Ovary (tissue), 9 donors: ENCODE results near the gene DIMT1. TPM values are rescaled to one million over a fixed set of nuclear protein-coding genes. Genes with fewer than 3 reads are reported as not detected.

Experiments used
- DNase-seq, 5 donors: peaks; one replicate each; pipeline ENCODE4 v3.0.0-alpha.2; 2019 to 2020
- H3K27ac ChIP-seq, 2 donors: fragments of 200-600 bp; one replicate each; pipeline versions ENCODE4 v1.5.1 to v1.8.0; 2019 to 2022
- H3K27me3 ChIP-seq: fragments of 200-600 bp; one replicate; pipeline ENCODE4 v1.8.0; 2022
- H3K36me3 ChIP-seq: fragments of 200-600 bp; sonication (generic); one replicate; pipeline ENCODE4 v1.5.1; 2019
- H3K4me1 ChIP-seq: one replicate; pipeline ENCODE4 v1.8.1; 2013; ENCODE audit warnings: mild to moderate bottlenecking, moderate library complexity; ENCODE audit not compliant: insufficient read depth
- H3K4me3 ChIP-seq: fragments of 200-600 bp; sonication (generic); one replicate; pipeline ENCODE4 v1.5.1; 2017
- H3K9me3 ChIP-seq, 2 donors: fragments of 200-600 bp in 1 of 2; sonication (generic) in 1 of 2; one replicate each; pipeline versions ENCODE4 v1.5.1 to v1.8.1; 2013 to 2019; ENCODE audit warnings: mild to moderate bottlenecking in 1 of 2, moderate library complexity in 1 of 2
- CTCF ChIP-seq, 3 donors: fragments of 450-650 bp in 2 of 3; fragments of 200-600 bp in 1 of 3; IDR thresholded peaks; one replicate each; pipeline versions ENCODE4 v1.5.1 to v1.8.0; 2016 to 2022; ENCODE audit warnings: antibody characterized with exemption in 3 of 3, mild to moderate bottlenecking in 1 of 3
- EP300 ChIP-seq: sonication (generic); formaldehyde crosslinking; IDR thresholded peaks from one replicate; pipeline ENCODE4 v1.6.1; 2017; ENCODE audit warnings: antibody characterized with exemption
- POLR2A ChIP-seq: fragments of 450-650 bp; IDR thresholded peaks from one replicate; pipeline ENCODE4 v1.6.1; 2017; ENCODE audit warnings: antibody characterized with exemption, mild to moderate bottlenecking, moderate library complexity
- WGBS, 3 donors: extraction: QIAGEN DNeasy Blood & Tissue Kit in 1 of 3; methylation state at CpG; one replicate each; pipeline versions ENCODE4 v1.1.5 to v1.1.7; 2013 to 2017; 5-methylcytosine and 5-hydroxymethylcytosine counted together
- intact Hi-C, 4 donors: fragments of 100-400 bp; cut with DNase I; formaldehyde crosslinking; loops; one replicate each; pipeline versions ENCODE4 v1.11.0 to v1.15.1; 2022 to 2023
- polyA plus RNA-seq, 2 donors: library from polyadenylated mRNA; stranded (reverse); fragments of 200-250 nt in 1 of 2; fragments of 350-450 nt in 1 of 2; fragmentation: Illumina TruSeq in 1 of 2; extraction: RNeasy Lipid Tissue Mini Kit (QIAGEN cat#74804) in 1 of 2; gene quantifications; one replicate each; pipeline ENCODE4 v1.2.3, GENCODE V29; 2013 to 2014
- total RNA-seq, 7 donors: library from RNA; depleted of rRNA in 2 of 7; stranded (reverse); fragments of >200 nt in 2 of 7; fragmentation: NEBNext Ultra II Directional in 3 of 7; extraction: Animal tissue kit (Norgen Biotek cat#: 25700) in 3 of 7; gene quantifications; one replicate each; pipeline versions ENCODE4 v1.1.0 to v1.2.4, GENCODE V29; 2016 to 2023
- donor health status: DM: no; HTN: no; CAD: no; lungs with moderate emphysema.
- donor health status: DM: no; HTN: no; CAD: no.
- donor health status: Bipolar disorder and iron deficiency.
- donor health status: DM: yes; HTN: yes; CAD: no.
- donor health status: DM: no; HTN: no; CAD: no.
- donor health status: DM: yes; HTN: yes; CAD: no.

The DIMT1 gene
- total and polyA plus RNA-seq, 9 donors, result 17.9 to 29.6 (median 21.7) TPM

- Histone ChIP-seq H3K4me3 (no peak overlapping the region), H3K36me3 (peaks cover 3% of the 10 kb centered on the region), H3K27me3 (no peaks in the 10 kb centered on the region), H3K9me3 (no peaks in the 10 kb centered on the region), H3K4me1 (no peaks in the 10 kb centered on the region), H3K27ac (no peak overlapping the region)
- TF ChIP-seq CTCF (IDR thresholded peaks at IDR 0.05) (no peak), EP300 (no peak), POLR2A (no peak)
- WGBS, 3 donors, result 97 to 99% (median 97%) methylated on average over 2 of the region's 2 CpGs
- no peak for DNase-seq
- intact Hi-C loops, result no loop called here
Measured at GRCh38 chr5:62369039-62369438, 34.7 kb downstream of the DIMT1 start.

GRCh38 chr5:62362701-62363100, 41.0 kb downstream of the DIMT1 start:
- no peak for TF ChIP-seq POLR2A
- TF ChIP-seq CTCF (IDR thresholded peaks at IDR 0.05), result no peak
- TF ChIP-seq EP300, result no peak
- no peaks in the 10 kb centered on the region for H3K4me1 ChIP-seq
- H3K27me3 ChIP-seq, result no peaks in the 10 kb centered on the region
- peaks cover 3% of the 10 kb centered on the region for H3K36me3 ChIP-seq
- no peak for DNase-seq
- intact Hi-C loops, result no loop called here
- no peak overlapping the region for H3K4me3 ChIP-seq
- 97 to 99% (median 98%) methylated on average over 3 of the region's 3 CpGs for WGBS, 3 donors
- no peak overlapping the region for H3K27ac ChIP-seq
- no peaks in the 10 kb centered on the region for H3K9me3 ChIP-seq

GRCh38 chr5:62354028-62354874, 49.5 kb downstream of the DIMT1 start:
- no peak for TF ChIP-seq EP300
- TF ChIP-seq POLR2A, result no peak
- TF ChIP-seq CTCF (IDR thresholded peaks at IDR 0.05), result peak in 2 of 3 donors; percentile 40 to 50
- Histone ChIP-seq H3K36me3 (no peaks in the 10 kb centered on the region), H3K27me3 (no peaks in the 10 kb centered on the region), H3K27ac (no peak overlapping the region), H3K9me3 (no peaks in the 10 kb centered on the region), H3K4me1 (no peaks in the 10 kb centered on the region), H3K4me3 (no peak overlapping the region)
- intact Hi-C loops, result loop anchor here in 1 of 4 donors (10.0 kb wide), 1 partner anchor 139 kb away; no protein-coding TSS in a partner anchor
- no peak for DNase-seq

- no peak overlapping the region for H3K4me3 ChIP-seq
Measured at GRCh38 chr5:62348723-62349481, 54.8 kb downstream of the DIMT1 start.

More at GRCh38 chr5:62348723-62349481, 54.8 kb downstream of the DIMT1 start:
- Histone ChIP-seq H3K36me3 (no peaks in the 10 kb centered on the region), H3K27ac (no peak overlapping the region), H3K4me1 (no peaks in the 10 kb centered on the region), H3K27me3 (no peaks in the 10 kb centered on the region), H3K9me3 (no peaks in the 10 kb centered on the region)
- TF ChIP-seq POLR2A (no peak), CTCF (IDR thresholded peaks at IDR 0.05) (no peak), EP300 (no peak)
- 75 to 95% (median 83%) methylated on average over 1 of the region's 1 CpG for WGBS, 3 donors
- no peak for DNase-seq
- intact Hi-C loops, result loop anchor here in 1 of 4 donors (2.0 kb wide), 1 partner anchor 34 kb away; no protein-coding TSS in a partner anchor
